Activated CD8-positive, alpha-beta memory T cell treated with anti-CD3 and anti-CD28 coated beads, Interleukin-2, amount 50 U/mL, for 1 hour (primary cell): ENCODE data around the gene TUBB.
A peak's percentile ranks its signal among the peaks of the same experiment; 100 is the strongest.

Source experiments
- DNase-seq: peaks from one replicate; pipeline ENCODE4 v3.0.0-alpha.2; 2020; ENCODE audit errors: extremely low read depth

TUBB gene

GRCh38 chr6:30719791-30720737, at the start of gene TUBB:
Gene TUBB (plus strand): TSS chr6:30720352. CDS start chr6:30720507, 155 bp downstream.
- DNase-seq: peak; percentile 83

GRCh38 chr6:30670760-30671527, 49.2 kb upstream of the TUBB start:
- DNase-seq: no peak

DNA sequence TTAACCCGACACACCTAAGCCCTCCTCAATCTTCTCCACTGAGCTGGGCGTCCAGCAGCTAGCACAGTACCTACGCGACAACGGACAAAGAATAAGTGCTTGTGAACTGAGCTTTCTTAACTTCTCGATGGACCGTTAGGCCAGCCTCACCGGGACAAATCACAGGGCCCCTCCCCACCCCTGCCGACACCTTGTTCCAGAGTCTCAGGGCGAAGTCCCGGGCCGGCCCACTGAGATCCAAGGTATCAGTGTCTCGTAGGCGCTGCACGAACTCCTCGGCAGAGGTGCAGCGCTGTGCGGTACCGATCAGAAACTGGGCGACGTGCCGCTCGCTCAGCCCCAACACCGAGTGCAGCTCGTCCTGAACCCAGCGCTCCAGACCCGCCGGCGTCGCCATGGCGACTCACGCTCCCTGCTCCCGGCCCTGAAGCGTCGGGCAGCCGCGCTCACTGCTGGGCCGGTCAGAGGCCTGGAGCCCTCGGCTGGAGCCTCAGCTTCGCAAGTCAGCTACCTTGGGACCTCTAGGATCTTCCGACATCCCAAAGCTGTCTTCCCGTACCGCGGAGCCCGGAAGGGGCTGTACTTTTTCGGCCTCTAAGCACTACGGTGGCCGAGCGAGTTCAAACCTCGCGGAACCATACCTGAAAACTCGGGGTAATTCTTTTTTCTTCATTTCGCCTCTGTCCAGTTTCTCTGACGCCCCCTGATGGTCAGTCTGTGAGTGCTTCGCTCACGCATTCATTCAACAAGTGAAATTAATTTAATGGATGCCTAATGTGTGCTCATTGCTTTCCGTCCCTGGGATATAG, 47.5 kb upstream of the TUBB start, which contains the start of gene DHX16:
DHX16 (minus strand) TSS at position 562 of the 809 bp plus-strand sequence; CDS start at position 397, 165 bp downstream.
- DNase-seq: peak; percentile 86

- no peak for DNase-seq
Measured at GRCh38 chr6:30676660-30677285, 43.4 kb upstream of the TUBB start.

GRCh38 chr6:30678964-30679726, 41.0 kb upstream of the TUBB start:
- DNase-seq: peak; percentile 77

DNA sequence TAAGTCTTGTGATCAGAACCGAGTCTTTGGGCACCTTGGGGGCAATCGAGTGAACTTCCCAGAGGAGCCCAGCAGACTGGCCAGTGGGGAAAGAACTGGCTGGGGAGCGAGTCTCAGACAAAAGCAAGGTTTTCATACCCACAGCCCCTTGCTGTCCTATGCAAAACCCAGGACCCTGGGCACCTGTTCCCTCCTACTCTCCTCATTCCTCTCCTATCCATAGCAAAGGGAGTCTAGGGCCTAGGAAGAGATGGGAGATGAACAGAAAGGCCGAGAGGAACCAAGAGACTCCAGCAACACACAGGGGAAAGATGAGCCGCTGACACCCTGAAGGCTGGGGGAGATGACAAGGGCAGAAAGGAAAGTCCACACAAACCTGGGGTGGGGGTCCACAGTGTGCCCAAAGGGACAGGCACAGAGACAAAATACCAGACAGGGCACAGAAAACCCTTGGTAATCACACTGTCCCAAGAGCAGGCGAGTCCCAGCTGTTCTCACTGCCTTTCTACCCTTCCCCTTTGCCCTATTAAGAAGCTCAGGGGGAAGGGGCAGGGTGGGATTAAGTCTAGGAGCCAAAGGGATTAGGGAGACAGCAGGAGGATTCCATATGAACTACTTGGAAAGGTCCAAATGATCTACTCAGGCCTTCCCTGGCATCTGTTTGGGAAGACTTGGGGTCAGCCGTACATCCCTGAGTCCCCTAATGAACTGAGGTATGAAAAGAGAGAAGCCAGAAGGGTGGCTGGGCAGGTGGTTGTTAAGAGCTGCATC, 40.2 kb upstream of the TUBB start:
- DNase-seq: no peak

- no peak for DNase-seq
Measured at GRCh38 chr6:30681766-30682142, 38.4 kb upstream of the TUBB start.

DNA sequence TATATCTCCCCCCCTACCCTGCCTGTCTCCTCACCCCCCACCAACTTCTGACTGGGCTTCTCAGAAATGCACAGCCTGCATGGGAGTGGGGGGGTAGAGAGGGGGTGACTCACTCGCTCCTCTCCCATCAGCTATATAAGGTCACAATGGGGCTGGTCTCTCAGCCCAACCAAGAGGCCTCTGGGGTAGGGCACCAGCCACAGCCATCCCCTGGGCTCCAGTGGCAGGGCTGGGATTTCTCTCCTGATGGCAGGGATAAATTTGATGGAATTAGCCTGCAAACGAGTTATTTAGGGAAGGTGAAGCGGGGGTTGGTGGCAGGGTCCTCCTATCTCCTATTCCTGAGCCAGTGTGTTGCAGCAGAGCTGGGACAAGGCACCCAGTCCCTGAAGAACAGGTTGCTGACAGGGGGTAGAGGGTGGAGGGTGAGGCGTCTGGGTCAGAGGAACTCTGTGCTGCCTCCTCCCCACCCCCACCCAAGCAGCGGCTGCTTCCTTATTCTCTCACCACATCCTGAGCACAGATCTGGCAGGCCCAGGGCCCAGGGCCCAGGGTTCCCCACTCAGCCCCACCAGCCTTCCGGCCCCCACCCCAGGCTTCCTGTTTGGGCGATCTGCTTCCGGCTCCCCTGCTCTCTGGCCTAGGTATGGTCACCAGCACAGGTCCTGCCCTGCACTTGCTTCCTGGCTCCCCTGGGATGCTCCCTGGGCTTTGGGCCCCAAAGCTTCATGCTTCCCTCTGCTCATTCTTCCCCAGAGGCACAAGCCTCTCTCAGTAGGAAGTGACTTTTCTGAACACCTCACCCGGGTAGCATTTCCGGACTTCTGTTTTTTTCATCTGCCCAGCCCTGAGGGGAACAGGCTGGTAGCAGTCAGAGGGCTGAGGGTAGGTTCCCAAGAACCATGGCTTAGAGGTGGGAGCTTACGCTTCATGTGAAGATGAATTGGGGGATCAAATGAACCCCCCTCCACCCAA, 37.7 kb upstream of the TUBB start:
- peak; percentile 71 for DNase-seq

GRCh38 chr6:30683183-30683979, 36.8 kb upstream of the TUBB start:
- DNase-seq: no peak

- DNase-seq: no peak
Measured at GRCh38 chr6:30683980-30684338, 36.2 kb upstream of the TUBB start.

DNA sequence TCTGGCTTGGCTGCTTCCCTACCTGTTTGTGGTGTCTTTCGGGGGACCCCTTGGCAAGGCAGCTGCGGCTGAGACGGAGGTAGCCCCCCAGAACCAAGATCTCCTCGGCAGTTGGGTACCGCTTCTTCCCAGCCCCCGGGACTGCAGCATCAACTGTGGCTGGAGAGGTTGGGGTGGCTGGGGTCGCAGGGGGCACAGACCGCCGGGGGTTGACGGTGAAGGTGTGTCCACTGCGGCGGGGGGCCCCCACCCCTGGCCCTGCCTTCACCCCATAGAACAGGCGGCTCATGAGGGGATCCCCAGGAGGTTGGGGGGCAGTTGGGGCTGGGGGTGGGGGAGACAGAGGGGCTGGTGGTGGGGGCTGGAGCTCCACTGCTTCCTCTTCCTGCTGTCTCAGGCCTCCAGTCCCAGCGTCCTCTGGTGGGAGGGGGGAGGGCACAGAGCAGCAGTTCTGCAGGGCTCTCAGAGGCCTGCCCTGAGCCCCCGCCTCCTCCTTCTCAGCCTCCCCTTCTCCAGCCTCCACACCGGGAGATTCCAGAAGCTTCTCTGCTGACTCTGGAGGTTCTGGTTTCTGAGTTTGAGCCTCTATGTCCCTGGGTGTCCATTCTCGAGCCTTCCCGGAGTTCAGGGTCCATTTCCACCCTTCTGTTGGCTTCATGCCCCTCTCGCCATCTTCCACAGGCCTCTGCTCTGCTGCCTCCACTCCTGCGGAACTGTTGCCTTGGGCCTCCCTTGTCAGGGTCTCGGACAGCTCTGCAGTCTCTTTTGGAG, 35.6 kb upstream of the TUBB start:
- no peak for DNase-seq

DNA sequence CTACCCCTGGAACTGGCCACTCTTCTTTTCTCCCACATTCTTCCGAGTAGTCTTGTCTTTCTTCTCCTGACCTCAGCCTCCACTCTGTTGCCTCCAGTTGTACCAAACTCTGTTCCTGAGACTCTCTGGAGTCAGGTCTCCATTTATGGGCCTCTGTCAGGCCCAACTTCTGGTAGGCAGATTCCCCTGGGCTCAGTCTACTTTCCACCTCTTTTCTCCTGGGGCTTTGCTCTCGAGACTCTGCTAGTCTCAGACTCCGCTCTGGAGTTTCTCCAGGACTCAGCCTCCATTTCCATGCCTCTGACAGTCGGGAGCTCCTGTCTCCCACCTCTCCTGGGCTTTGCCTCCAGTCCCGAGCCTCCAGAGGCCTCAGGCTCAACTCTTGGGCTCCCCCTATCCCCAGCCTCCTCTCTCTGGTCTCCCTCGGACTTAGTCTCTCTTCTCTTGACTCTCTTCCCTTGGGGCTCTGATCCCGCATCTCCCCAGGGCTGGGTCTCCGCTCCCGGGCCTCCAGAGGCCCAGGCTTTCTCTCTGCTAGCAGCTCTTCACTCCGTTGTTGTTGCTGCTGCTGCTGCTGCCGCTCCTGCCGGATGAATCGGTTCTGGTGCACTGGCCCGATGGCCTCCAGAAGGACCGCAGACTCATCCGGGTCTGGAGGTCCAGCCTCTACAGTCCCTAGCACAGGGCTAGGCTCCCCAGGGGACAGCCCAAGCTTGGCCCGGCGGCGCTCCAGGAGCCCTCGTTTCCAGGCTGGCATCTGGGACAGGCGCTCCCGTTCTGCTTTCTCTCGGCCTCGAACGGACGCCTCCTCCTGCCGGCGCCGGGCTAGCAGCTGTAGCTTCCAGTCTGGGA, 34.8 kb upstream of the TUBB start:
- DNase-seq: no peak

DNA sequence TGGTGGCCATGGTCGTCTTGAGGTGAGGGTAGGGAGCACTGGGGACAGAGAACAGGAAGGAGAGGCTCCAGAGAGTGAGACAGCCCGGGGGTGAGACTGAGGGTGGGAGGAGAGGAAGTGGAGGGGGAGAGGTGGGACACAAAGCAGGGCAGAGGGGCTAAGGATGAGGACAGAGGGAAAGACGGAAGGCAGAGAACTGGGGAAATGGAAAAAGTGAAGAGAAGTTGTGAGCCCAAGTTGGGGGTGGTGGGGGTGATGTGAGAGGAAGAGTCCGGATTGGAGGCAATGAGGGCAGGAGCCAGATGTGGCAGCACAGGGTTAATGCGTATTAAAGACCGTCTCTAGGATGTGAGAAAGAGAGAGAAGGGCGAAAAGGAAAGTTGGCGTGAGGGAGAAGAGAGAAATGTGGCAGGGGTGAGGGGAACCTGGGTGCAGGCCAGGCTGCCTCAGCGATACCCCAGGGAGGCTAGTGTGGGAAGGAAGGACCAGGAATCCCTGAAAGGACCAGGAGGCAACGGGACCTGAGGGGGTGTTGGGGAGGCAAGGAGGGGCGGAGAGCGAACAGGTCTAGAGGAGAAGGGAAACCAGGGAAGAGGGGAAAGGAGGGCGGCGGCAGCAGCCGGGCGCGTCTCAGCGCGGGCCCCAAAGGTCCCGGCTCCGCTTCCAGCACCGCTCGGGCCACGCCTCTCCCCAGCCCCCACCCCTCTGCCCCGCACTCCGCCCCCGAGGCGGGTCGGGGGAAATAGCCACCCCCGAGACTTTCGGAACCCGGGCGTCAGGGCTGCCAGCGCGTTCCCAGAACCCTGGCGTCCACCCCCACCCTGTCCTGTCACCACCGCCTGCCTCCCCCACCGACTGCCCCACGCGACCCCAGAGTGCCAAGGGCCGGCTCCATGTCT, 33.9 kb upstream of the TUBB start, which contains the start of gene PPP1R18:
PPP1R18 (minus strand) TSS at position 637 of the 899 bp plus-strand sequence; CDS start at position 10, 627 bp downstream.
- DNase-seq: no peak

DNA sequence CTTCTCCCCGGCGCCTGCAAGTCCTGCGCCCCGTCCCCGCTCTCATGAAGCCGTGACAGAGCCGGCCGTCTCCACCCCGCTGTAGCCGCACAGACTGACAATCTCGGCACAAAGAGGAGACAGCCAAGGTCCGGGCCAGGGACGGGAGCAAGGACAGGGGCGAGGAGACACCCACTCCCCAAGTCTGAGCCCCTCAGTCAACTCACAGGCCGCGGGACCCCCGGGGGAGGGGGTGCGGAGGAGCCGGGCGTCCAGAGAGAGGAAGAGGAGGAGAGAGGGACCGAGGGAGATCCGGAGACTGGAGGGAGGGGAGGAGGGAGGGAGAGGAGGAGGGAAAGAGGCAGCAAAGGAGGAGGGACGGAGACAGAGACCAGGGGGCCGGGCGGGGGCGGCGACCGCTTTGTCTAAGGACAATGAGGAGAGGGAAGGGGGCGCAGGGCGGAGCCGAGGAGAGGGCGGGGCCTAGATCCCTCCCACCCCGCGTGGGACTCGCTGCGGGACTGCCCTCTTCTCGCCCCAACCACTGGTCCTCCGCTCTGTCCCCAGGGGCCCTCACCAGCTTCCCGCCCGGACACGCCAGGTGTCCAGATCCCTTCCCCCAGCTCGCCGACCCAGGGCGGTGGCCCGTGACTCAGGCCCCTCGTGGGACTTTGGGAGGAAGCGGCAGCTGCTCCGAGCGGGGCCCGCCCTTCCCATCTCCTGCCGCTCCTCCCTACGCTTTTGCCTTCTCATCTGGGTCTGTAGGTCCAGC, 33.1 kb upstream of the TUBB start:
- DNase-seq: no peak
